Liver (tissue), 9 donors: Measurements from ENCODE around the gene CTXN3. TPM values are rescaled to one million over a fixed set of nuclear protein-coding genes. Genes with fewer than 3 reads are reported as not detected.

ENCODE experiments used
- DNase-seq: peaks from one replicate; pipeline ENCODE4 v3.0.0-alpha.2; 2017; ENCODE audit warnings: low spot score
- H3K27ac ChIP-seq, 2 donors: one replicate each; pipeline ENCODE4 v1.7.0; 2013; ENCODE audit warnings: inconsistent platforms in 2 of 2, low read length in 2 of 2, control low read depth in 1 of 2, low read depth in 1 of 2, mild to moderate bottlenecking in 1 of 2
- H3K27me3 ChIP-seq, 4 donors: one replicate each; pipeline versions ENCODE4 v1.6.1 to v1.7.0; 2013; ENCODE audit warnings: low read length in 3 of 4, inconsistent platforms in 1 of 4, mild to moderate bottlenecking in 1 of 4, moderate library complexity in 1 of 4; ENCODE audit not compliant: control insufficient read depth in 4 of 4, insufficient read depth in 4 of 4
- H3K36me3 ChIP-seq, 4 donors: one replicate each; pipeline versions ENCODE4 v1.6.1 to v1.7.0; 2013; ENCODE audit warnings: low read length in 3 of 4, mild to moderate bottlenecking in 3 of 4, low read depth in 1 of 4, moderate library complexity in 1 of 4; ENCODE audit not compliant: control insufficient read depth in 4 of 4, insufficient read depth in 3 of 4
- H3K4me1 ChIP-seq, 4 donors: one replicate each; pipeline versions ENCODE4 v1.6.1 to v1.7.0; 2013; ENCODE audit warnings: low read length in 3 of 4, mild to moderate bottlenecking in 3 of 4, moderate library complexity in 1 of 4; ENCODE audit not compliant: control insufficient read depth in 4 of 4, insufficient read depth in 4 of 4
- H3K4me3 ChIP-seq, 3 donors: one replicate each; pipeline versions ENCODE4 v1.6.1 to v1.7.0; 2013; ENCODE audit warnings: low read length in 3 of 3, control low read depth in 1 of 3, low read depth in 1 of 3, mild to moderate bottlenecking in 1 of 3
- H3K9ac ChIP-seq, 2 donors: one replicate each; pipeline ENCODE4 v1.7.0; 2013; ENCODE audit warnings: low read length in 2 of 2, mild to moderate bottlenecking in 2 of 2, moderate library complexity in 2 of 2, control low read depth in 1 of 2, low read depth in 1 of 2
- H3K9me3 ChIP-seq, 4 donors: one replicate each; pipeline versions ENCODE4 v1.6.1 to v1.7.0; 2013; ENCODE audit warnings: low read length in 3 of 4; ENCODE audit not compliant: control insufficient read depth in 4 of 4
- ATF3 ChIP-seq: IDR thresholded peaks from 2 replicates; pipeline ENCODE4 v1.6.1; 2016; ENCODE audit warnings: antibody characterized with exemption
- CTCF ChIP-seq: fragments of 150-350 bp; IDR thresholded peaks from 2 replicates; pipeline ENCODE4 v1.5.1; 2017; ENCODE audit warnings: improper control_type of control experiment, low read depth, low read length; ENCODE audit not compliant: missing input control
- FOXA1 ChIP-seq: IDR thresholded peaks from 2 replicates; pipeline ENCODE4 v1.6.1; 2016; ENCODE audit warnings: antibody characterized with exemption
- FOXA2 ChIP-seq: IDR thresholded peaks from 2 replicates; pipeline ENCODE4 v1.6.1; 2016; ENCODE audit warnings: antibody characterized with exemption
- GABPA ChIP-seq, 2 donors: IDR thresholded peaks in 1 of 2; conservative IDR thresholded peaks in 1 of 2; 2 replicates each; pipeline ENCODE4 v1.6.1; 2016; ENCODE audit warnings: antibody characterized with exemption in 2 of 2, mild to moderate bottlenecking in 1 of 2, moderate library complexity in 1 of 2
- HNF4A ChIP-seq, 2 donors: conservative IDR thresholded peaks; 2 replicates each; pipeline ENCODE4 v1.6.1; 2016; ENCODE audit warnings: antibody characterized with exemption in 2 of 2, mild to moderate bottlenecking in 2 of 2
- HNF4G ChIP-seq: IDR thresholded peaks from 2 replicates; pipeline ENCODE4 v1.6.1; 2016; ENCODE audit warnings: antibody characterized with exemption
- MAX ChIP-seq: IDR thresholded peaks from 2 replicates; pipeline ENCODE4 v1.6.1; 2016; ENCODE audit warnings: antibody characterized with exemption
- NR2F2 ChIP-seq: IDR thresholded peaks from 2 replicates; pipeline ENCODE4 v1.6.1; 2016; ENCODE audit warnings: antibody characterized with exemption
- RAD21 ChIP-seq, 2 donors: IDR thresholded peaks; 2 replicates each; pipeline ENCODE4 v1.6.1; 2016; ENCODE audit warnings: antibody characterized with exemption in 2 of 2, mild to moderate bottlenecking in 2 of 2
- RXRA ChIP-seq, 2 donors: IDR thresholded peaks; 2 replicates each; pipeline ENCODE4 v1.6.1; 2017 to 2018; ENCODE audit warnings: antibody characterized with exemption in 2 of 2, mild to moderate bottlenecking in 1 of 2
- SP1 ChIP-seq: IDR thresholded peaks from 2 replicates; pipeline ENCODE4 v1.6.1; 2018; ENCODE audit warnings: antibody characterized with exemption, mild to moderate bottlenecking
- TAF1 ChIP-seq: conservative IDR thresholded peaks from 2 replicates; pipeline ENCODE4 v1.6.1; 2016; ENCODE audit warnings: antibody characterized with exemption, mild to moderate bottlenecking
- YY1 ChIP-seq: IDR thresholded peaks from 2 replicates; pipeline ENCODE4 v1.6.1; 2016; ENCODE audit warnings: antibody characterized with exemption, mild to moderate bottlenecking
- ZBTB33 ChIP-seq: IDR thresholded peaks from 2 replicates; pipeline ENCODE4 v1.6.1; 2016; ENCODE audit warnings: antibody characterized with exemption
- WGBS: extraction: QIAGEN DNeasy Blood & Tissue Kit; methylation state at CpG from one replicate; pipeline ENCODE4 v1.1.7; 2013; 5-methylcytosine and 5-hydroxymethylcytosine counted together
- polyA plus RNA-seq, 2 donors: library from polyadenylated mRNA; stranded (reverse) in 1 of 2; unstranded in 1 of 2; fragments of 200-250 nt in 1 of 2; fragments of >200 nt in 1 of 2; fragmentation: Nextera tagmentation in 1 of 2; extraction: Ambion mirVana in 1 of 2; gene quantifications; one replicate each; pipeline versions ENCODE4 v1.2.1 to v1.2.3, GENCODE V29; 2013 to 2015
- total RNA-seq, 2 donors: library from RNA; depleted of rRNA; stranded (reverse); fragments of >200 nt; gene quantifications; one replicate each; pipeline ENCODE4 v1.2.3, GENCODE V29; 2014
- donor health status: healthy.
- donor health status: healthy.
- donor health status: healthy.
- donor health status: healthy.
- donor health status: healthy.

Gene CTXN3
- not detected for total RNA-seq
- polyA plus RNA-seq = not detected

- no peaks in the 10 kb centered on the region for H3K36me3 ChIP-seq
- no peaks in the 10 kb centered on the region for H3K27me3 ChIP-seq
- no peaks in the 10 kb centered on the region for H3K9me3 ChIP-seq
- H3K9ac ChIP-seq = no peak within 1 kb of the TSS
- no peak for DNase-seq
- H3K4me1 ChIP-seq = no peaks in the 10 kb centered on the region
- 46% methylated on average over 7 of the region's 7 CpGs for WGBS
- H3K27ac ChIP-seq = no peak within 1 kb of the TSS
- H3K4me3 ChIP-seq = no peak within 1 kb of the TSS
- TF ChIP-seq MAX (no peak), GABPA (IDR thresholded peaks at IDR 0.05 in 1 of 2, conservative IDR thresholded peaks at IDR 0.05 in 1 of 2) (no peak), RAD21 (IDR thresholded peaks at IDR 0.05) (no peak), RXRA (IDR thresholded peaks at IDR 0.05) (no peak), TAF1 (no peak), HNF4A (conservative IDR thresholded peaks at IDR 0.05) (no peak)
Observed at GRCh38 chr5:127649018-127649439, at the start of gene CTXN3. Gene CTXN3 (plus strand): TSS chr5:127649082. CDS start chr5:127657522, 8,440 bp downstream.

- no peaks in the 10 kb centered on the region for H3K36me3 ChIP-seq
- no peak overlapping the region for H3K9ac ChIP-seq
- H3K27me3 ChIP-seq = peaks cover 0 to 5% (median 0%) of the 10 kb centered on the region in 4 donors
- no peak overlapping the region for H3K4me3 ChIP-seq
- 79% methylated on average over 3 of the region's 3 CpGs for WGBS
- TF ChIP-seq CTCF (no peak), RXRA (IDR thresholded peaks at IDR 0.05) (no peak), RAD21 (IDR thresholded peaks at IDR 0.05) (no peak), SP1 (no peak)
- no peak for DNase-seq
- no peak overlapping the region for H3K27ac ChIP-seq
- no peaks in the 10 kb centered on the region for H3K9me3 ChIP-seq
- no peaks in the 10 kb centered on the region for H3K4me1 ChIP-seq
Observed at GRCh38 chr5:127599320-127599719, 49.6 kb upstream of the CTXN3 start.

GRCh38 chr5:127599847-127600246, 49.0 kb upstream of the CTXN3 start:
- H3K36me3 ChIP-seq = no peaks in the 10 kb centered on the region
- 82% methylated on average over 4 of the region's 4 CpGs for WGBS
- H3K9me3 ChIP-seq = no peaks in the 10 kb centered on the region
- no peak overlapping the region for H3K9ac ChIP-seq
- H3K4me1 ChIP-seq = no peaks in the 10 kb centered on the region
- TF ChIP-seq FOXA2 (no peak), NR2F2 (no peak), ZBTB33 (no peak), FOXA1 (no peak), ATF3 (no peak), HNF4G (no peak), CTCF (no peak), GABPA (IDR thresholded peaks at IDR 0.05 in 1 of 2, conservative IDR thresholded peaks at IDR 0.05 in 1 of 2) (no peak), YY1 (no peak), MAX (no peak)
- no peak for DNase-seq
- H3K4me3 ChIP-seq = no peak overlapping the region
- H3K27ac ChIP-seq = no peak overlapping the region
- peaks cover 0 to 5% (median 0%) of the 10 kb centered on the region in 4 donors for H3K27me3 ChIP-seq
